ENCODE data around the gene FLT4.

Gene FLT4

GRCh38 chr5:180642181-180642775 lies 7.1 kb downstream of the FLT4 start:
- no peak for DNase-seq (ENCODE audit: low spot score)

- no peak for DNase-seq (ENCODE audit: low spot score)
Measured at GRCh38 chr5:180641566-180641900, 7.9 kb downstream of the FLT4 start.

- no peak for DNase-seq (ENCODE audit: low spot score)
Measured at GRCh38 chr5:180640861-180641565, 8.4 kb downstream of the FLT4 start.

- DNase-seq (ENCODE audit: low spot score) = no peak
Measured at GRCh38 chr5:180640611-180640860, 8.9 kb downstream of the FLT4 start.

- DNase-seq (ENCODE audit: low spot score) = no peak
Measured at GRCh38 chr5:180639741-180640610, 9.4 kb downstream of the FLT4 start.

- no peak for DNase-seq (ENCODE audit: low spot score)
Measured at GRCh38 chr5:180639287-180639686, 10.1 kb downstream of the FLT4 start.

- DNase-seq (ENCODE audit: low spot score) = no peak
Measured at GRCh38 chr5:180637962-180638680, 11.3 kb downstream of the FLT4 start.

- DNase-seq (ENCODE audit: low spot score) = no peak
Measured at GRCh38 chr5:180636403-180637075, 12.9 kb downstream of the FLT4 start.

GRCh38 chr5:180636016-180636402 lies 13.4 kb downstream of the FLT4 start:
- no peak for DNase-seq (ENCODE audit: low spot score)

- DNase-seq (ENCODE audit: low spot score) = no peak
Measured at GRCh38 chr5:180633283-180634177, 15.9 kb downstream of the FLT4 start.

GRCh38 chr5:180632768-180633167 lies 16.6 kb downstream of the FLT4 start:
- DNase-seq (ENCODE audit: low spot score) = no peak

- no peak for DNase-seq (ENCODE audit: low spot score)
Measured at GRCh38 chr5:180631549-180632383, 17.6 kb downstream of the FLT4 start.

- DNase-seq (ENCODE audit: low spot score) = no peak
Measured at GRCh38 chr5:180630426-180630825, 19.0 kb downstream of the FLT4 start.

GRCh38 chr5:180629831-180630382 lies 19.5 kb downstream of the FLT4 start:
- no peak for DNase-seq (ENCODE audit: low spot score)

- no peak for DNase-seq (ENCODE audit: low spot score)
Measured at GRCh38 chr5:180628827-180629750, 20.3 kb downstream of the FLT4 start.

- DNase-seq (ENCODE audit: low spot score) = no peak
Measured at GRCh38 chr5:180628211-180628610, 21.2 kb downstream of the FLT4 start.

GRCh38 chr5:180627386-180628120 lies 21.8 kb downstream of the FLT4 start:
- no peak for DNase-seq (ENCODE audit: low spot score)
